Mammary epithelial cell (primary cell): ENCODE data around the gene KCNAB2.
"Not testable (repeated sequence)": the region's sequence is repeated elsewhere in the genome, so short reads cannot be mapped to it uniquely, and the experiment has no call there.

ENCODE experiments used
- CTCF ChIP-seq, 2 donors: IDR thresholded peaks in 1 of 2; conservative IDR thresholded peaks in 1 of 2; 2 replicates each; pipeline ENCODE4 v1.5.1; 2011 to 2012; ENCODE audit warnings: inconsistent platforms in 2 of 2, low read length in 2 of 2, mild to moderate bottlenecking in 2 of 2, control low read depth in 1 of 2, low read depth in 1 of 2; ENCODE audit not compliant: insufficient read depth in 1 of 2; ENCODE audit errors: extremely low read depth in 1 of 2
- EZH2 ChIP-seq: IDR thresholded peaks from 2 replicates; pipeline ENCODE4 v1.6.1; 2012; ENCODE audit warnings: low read length, inconsistent platforms, borderline replicate concordance

DNA sequence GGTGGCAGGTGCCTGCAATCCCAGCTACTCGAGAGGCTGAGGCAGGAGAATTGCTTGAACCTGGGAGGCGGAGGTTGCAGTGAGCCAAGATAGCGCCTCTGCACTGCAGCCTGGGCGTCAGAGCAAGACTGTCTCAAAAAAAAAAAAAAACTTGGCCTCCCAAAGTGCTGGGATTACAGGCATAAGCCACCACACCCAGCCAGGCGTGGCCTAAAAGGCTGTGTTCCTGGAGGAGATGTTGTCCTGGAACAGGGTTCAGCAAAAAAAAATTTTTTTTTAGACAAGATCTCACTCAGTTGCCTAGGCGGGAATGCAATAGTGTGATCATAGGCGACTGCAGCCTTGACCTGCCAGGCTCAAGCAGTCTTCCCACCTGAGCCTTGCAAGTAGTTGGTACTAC lies 28.0 kb upstream of the KCNAB2 start:
- not testable (repeated sequence) for TF ChIP-seq CTCF (conservative IDR thresholded peaks at IDR 0.05 in 1 of 2, IDR thresholded peaks at IDR 0.05 in 1 of 2; ENCODE audit: extremely low read depth in 1 of 2, insufficient read depth in 1 of 2, low read depth in 1 of 2, low read length in 2 of 2); EZH2
